Hepatocyte (in vitro differentiated cells): ENCODE data around the gene NUAK1. TPM values are rescaled to one million over a fixed set of nuclear protein-coding genes. Genes with fewer than 3 reads are reported as not detected.
"Not testable (repeated sequence)": the region's sequence is repeated elsewhere in the genome, so short reads cannot be mapped to it uniquely, and the experiment has no call there.

Experiments
- DNase-seq: peaks from one replicate; pipeline ENCODE4 v3.0.0-alpha.2; 2016; ENCODE audit warnings: low spot score
- H2AFZ ChIP-seq: fragments of 200-600 bp; sonication (generic); 2 replicates; pipeline ENCODE4 v1.6.0; 2016; ENCODE audit warnings: antibody characterized with exemption, mild to moderate bottlenecking
- H3K27ac ChIP-seq: fragments of 200-600 bp; sonication (generic); 2 replicates; pipeline ENCODE4 v1.5.1; 2016; ENCODE audit warnings: mild to moderate bottlenecking
- H3K27me3 ChIP-seq: fragments of 200-600 bp; sonication (generic); 2 replicates; pipeline ENCODE4 v1.6.1; 2016
- H3K36me3 ChIP-seq: fragments of 200-600 bp; sonication (generic); replicated peaks from 2 replicates; pipeline ENCODE4 v1.5.1; 2016; ENCODE audit warnings: low read depth; ENCODE audit not compliant: insufficient read depth
- H3K4me1 ChIP-seq: fragments of 200-600 bp; sonication (generic); 2 replicates; pipeline ENCODE4 v1.5.1; 2016; ENCODE audit warnings: mild to moderate bottlenecking, moderate library complexity; ENCODE audit not compliant: insufficient read depth
- H3K4me2 ChIP-seq: fragments of 200-600 bp; sonication (generic); 2 replicates; pipeline ENCODE4 v1.6.0; 2016
- H3K4me3 ChIP-seq: fragments of 200-600 bp; sonication (generic); 2 replicates; pipeline ENCODE4 v1.5.1; 2016; ENCODE audit warnings: mild to moderate bottlenecking
- H3K79me2 ChIP-seq: fragments of 200-600 bp; sonication (generic); 2 replicates; pipeline ENCODE4 v1.6.0; 2017; ENCODE audit warnings: mild to moderate bottlenecking
- H3K9me2 ChIP-seq: fragments of 200-600 bp; sonication (generic); replicated peaks from 2 replicates; pipeline ENCODE4 v1.6.0; 2017; ENCODE audit warnings: mild to moderate bottlenecking; ENCODE audit not compliant: insufficient read depth
- H3K9me3 ChIP-seq: fragments of 200-600 bp; sonication (generic); 2 replicates; pipeline ENCODE4 v1.5.1; 2016; ENCODE audit warnings: low read depth, mild to moderate bottlenecking
- H4K20me1 ChIP-seq: fragments of 200-600 bp; sonication (generic); 2 replicates; pipeline ENCODE4 v1.6.0; 2016; ENCODE audit warnings: mild to moderate bottlenecking; ENCODE audit not compliant: insufficient read depth, poor library complexity, severe bottlenecking
- CTCF ChIP-seq: fragments of 200-600 bp; sonication (generic); IDR thresholded peaks from 2 replicates; pipeline ENCODE4 v1.5.1; 2016; ENCODE audit warnings: antibody characterized with exemption, mild to moderate bottlenecking; ENCODE audit not compliant: poor library complexity
- EZH2 ChIP-seq: fragments of 200-600 bp; sonication (generic); IDR thresholded peaks from 2 replicates; pipeline ENCODE4 v1.6.1; 2016; ENCODE audit warnings: antibody characterized with exemption, mild to moderate bottlenecking, borderline replicate concordance
- EZH2phosphoT487 ChIP-seq: fragments of 200-600 bp; sonication (generic); IDR thresholded peaks from one replicate; pipeline ENCODE4 v1.6.1; 2018; ENCODE audit warnings: antibody characterized with exemption, mild to moderate bottlenecking, low read depth, moderate library complexity; ENCODE audit not compliant: unreplicated experiment, severe bottlenecking
- WGBS: methylation state at CpG from one replicate; pipeline ENCODE4 v1.1.6; 2016; ENCODE audit warnings: low lambda C conversion rate; ENCODE audit errors: missing lambda C conversion rate; 5-methylcytosine and 5-hydroxymethylcytosine counted together
- polyA plus RNA-seq: library from polyadenylated mRNA; unstranded; fragments of >200 nt; fragmentation: Nextera tagmentation; extraction: Ambion mirVana; gene quantifications from 2 replicates; pipeline ENCODE4 v1.2.1, GENCODE V29; 2016
- total RNA-seq: library from RNA; depleted of rRNA; stranded (reverse); fragments of >200 nt; gene quantifications from 2 replicates; pipeline ENCODE4 v1.2.3, GENCODE V29; 2014

Gene NUAK1
- total and polyA plus RNA-seq, 2 experiments from 2014 or later, result 3.5 to 13.0 TPM

- DNase-seq, result no peak
- WGBS, result 88% methylated on average over 3 of the region's 3 CpGs
- no peak for TF ChIP-seq EZH2
- TF ChIP-seq EZH2phosphoT487, result no peak
- no peak for TF ChIP-seq CTCF
- H3K4me1 ChIP-seq, result peaks cover 12% of the 10 kb centered on the region
- H3K9me3 ChIP-seq, result peaks cover 4% of the 10 kb centered on the region
- H3K4me3 ChIP-seq, result no peak overlapping the region
- H3K36me3 ChIP-seq, result no peaks in the 10 kb centered on the region
- no peaks in the 10 kb centered on the region for H3K9me2 ChIP-seq
- H4K20me1 ChIP-seq, result no peaks in the 10 kb centered on the region
- H3K27me3 ChIP-seq, result no peaks in the 10 kb centered on the region
- H3K79me2 ChIP-seq, result no peaks in the 10 kb centered on the region
- H3K4me2 ChIP-seq, result no peak overlapping the region
- H3K27ac ChIP-seq, result no peak overlapping the region
- no peak overlapping the region for H2AFZ ChIP-seq
Observed at GRCh38 chr12:106020736-106021135, 118.0 kb downstream of the NUAK1 start.

GRCh38 chr12:106019144-106019543 lies 119.6 kb downstream of the NUAK1 start:
- no peak for TF ChIP-seq CTCF
- no peak for TF ChIP-seq EZH2phosphoT487
- TF ChIP-seq EZH2, result no peak
- no peak overlapping the region for H3K4me3 ChIP-seq
- H3K36me3 ChIP-seq, result no peaks in the 10 kb centered on the region
- peaks cover 12% of the 10 kb centered on the region for H3K4me1 ChIP-seq
- H3K9me3 ChIP-seq, result peaks cover 4% of the 10 kb centered on the region
- H3K27ac ChIP-seq, result no peak overlapping the region
- H3K79me2 ChIP-seq, result no peaks in the 10 kb centered on the region
- no peak overlapping the region for H2AFZ ChIP-seq
- no peaks in the 10 kb centered on the region for H3K27me3 ChIP-seq
- DNase-seq, result no peak
- H3K4me2 ChIP-seq, result no peak overlapping the region
- H4K20me1 ChIP-seq, result no peaks in the 10 kb centered on the region
- no peaks in the 10 kb centered on the region for H3K9me2 ChIP-seq
- 85% methylated on average over 2 of the region's 2 CpGs for WGBS

GRCh38 chr12:106018286-106018685 lies 120.5 kb downstream of the NUAK1 start:
- H4K20me1 ChIP-seq, result no peaks in the 10 kb centered on the region
- 92% methylated on average over 1 of the region's 1 CpG for WGBS
- no peaks in the 10 kb centered on the region for H3K79me2 ChIP-seq
- peaks cover 4% of the 10 kb centered on the region for H3K9me3 ChIP-seq
- TF ChIP-seq CTCF (no peak), EZH2 (no peak), EZH2phosphoT487 (no peak)
- no peaks in the 10 kb centered on the region for H3K9me2 ChIP-seq
- no peaks in the 10 kb centered on the region for H3K27me3 ChIP-seq
- H2AFZ ChIP-seq, result no peak overlapping the region
- H3K4me2 ChIP-seq, result no peak overlapping the region
- no peak overlapping the region for H3K27ac ChIP-seq
- H3K4me3 ChIP-seq, result no peak overlapping the region
- peaks cover 12% of the 10 kb centered on the region for H3K4me1 ChIP-seq
- no peaks in the 10 kb centered on the region for H3K36me3 ChIP-seq
- no peak for DNase-seq

- not testable (repeated sequence) for H3K4me3 ChIP-seq, H3K4me2 ChIP-seq, H3K27ac ChIP-seq, H2AFZ ChIP-seq, H4K20me1 ChIP-seq, H3K9me3 ChIP-seq, H3K4me1 ChIP-seq, DNase-seq, H3K36me3 ChIP-seq, H3K27me3 ChIP-seq, H3K9me2 ChIP-seq, H3K79me2 ChIP-seq
- 94% methylated on average over 7 of the region's 7 CpGs for WGBS
Observed at GRCh38 chr12:106016601-106017278, 122.0 kb downstream of the NUAK1 start.
